ENCODE measurements around the gene APC. TPM values are rescaled to one million over a fixed set of nuclear protein-coding genes. Genes with fewer than 3 reads are reported as not detected.

APC gene
- total and polyA plus RNA-seq, 3 donors from 2014 or later: 7.1 to 58.8 (median 39.4) TPM

- no peaks in the 10 kb centered on the region for H3K36me3 ChIP-seq (ENCODE audit: low read depth, missing control alignments)
- no peak for TF ChIP-seq POLR2A (IDR thresholded peaks at IDR 0.05)
- TF ChIP-seq CTCF (IDR thresholded peaks at IDR 0.05): no peak
- no peaks in the 10 kb centered on the region for H3K27me3 ChIP-seq
- no peaks in the 10 kb centered on the region for H3K9me3 ChIP-seq
- DNase-seq: no peak
- H3K4me1 ChIP-seq: no peaks in the 10 kb centered on the region
- no peak overlapping the region for H3K27ac ChIP-seq
- 70 to 81% methylated on average over 3 of the region's 3 CpGs for WGBS, 2 donors
- intact Hi-C loops (cut with DNase I; ENCODE audit: low total_unique reads): no loop called here
- no peak overlapping the region for H3K4me3 ChIP-seq
These were observed 45.9 kb upstream of the APC start for GRCh38 chr5:112691758-112692157.

- H3K4me3 ChIP-seq: no peak overlapping the region
- intact Hi-C loops (cut with DNase I; ENCODE audit: low total_unique reads): no loop called here
- H3K27me3 ChIP-seq: no peaks in the 10 kb centered on the region
- H3K36me3 ChIP-seq (ENCODE audit: low read depth, missing control alignments): no peaks in the 10 kb centered on the region
- no peaks in the 10 kb centered on the region for H3K4me1 ChIP-seq
- H3K9me3 ChIP-seq: no peaks in the 10 kb centered on the region
- DNase-seq: no peak
- H3K27ac ChIP-seq: no peak overlapping the region
- WGBS, 2 donors: 90 to 95% methylated on average over 1 of the region's 1 CpG
- no peak for TF ChIP-seq POLR2A (IDR thresholded peaks at IDR 0.05)
- TF ChIP-seq CTCF (IDR thresholded peaks at IDR 0.05): no peak
These were observed 45.2 kb upstream of the APC start for GRCh38 chr5:112692472-112692871.

GRCh38 chr5:112693301-112693700 is 44.4 kb upstream of the APC start:
- 90 to 92% methylated on average over 3 of the region's 3 CpGs for WGBS, 2 donors
- intact Hi-C loops (cut with DNase I; ENCODE audit: low total_unique reads): no loop called here
- Histone ChIP-seq H3K27ac (no peak overlapping the region), H3K27me3 (no peaks in the 10 kb centered on the region), H3K4me3 (no peak overlapping the region), H3K4me1 (no peaks in the 10 kb centered on the region), H3K36me3 (ENCODE audit: low read depth, missing control alignments) (no peaks in the 10 kb centered on the region), H3K9me3 (no peaks in the 10 kb centered on the region)
- DNase-seq: no peak
- no peak for TF ChIP-seq POLR2A (IDR thresholded peaks at IDR 0.05)
- no peak for TF ChIP-seq CTCF (IDR thresholded peaks at IDR 0.05)

DNA sequence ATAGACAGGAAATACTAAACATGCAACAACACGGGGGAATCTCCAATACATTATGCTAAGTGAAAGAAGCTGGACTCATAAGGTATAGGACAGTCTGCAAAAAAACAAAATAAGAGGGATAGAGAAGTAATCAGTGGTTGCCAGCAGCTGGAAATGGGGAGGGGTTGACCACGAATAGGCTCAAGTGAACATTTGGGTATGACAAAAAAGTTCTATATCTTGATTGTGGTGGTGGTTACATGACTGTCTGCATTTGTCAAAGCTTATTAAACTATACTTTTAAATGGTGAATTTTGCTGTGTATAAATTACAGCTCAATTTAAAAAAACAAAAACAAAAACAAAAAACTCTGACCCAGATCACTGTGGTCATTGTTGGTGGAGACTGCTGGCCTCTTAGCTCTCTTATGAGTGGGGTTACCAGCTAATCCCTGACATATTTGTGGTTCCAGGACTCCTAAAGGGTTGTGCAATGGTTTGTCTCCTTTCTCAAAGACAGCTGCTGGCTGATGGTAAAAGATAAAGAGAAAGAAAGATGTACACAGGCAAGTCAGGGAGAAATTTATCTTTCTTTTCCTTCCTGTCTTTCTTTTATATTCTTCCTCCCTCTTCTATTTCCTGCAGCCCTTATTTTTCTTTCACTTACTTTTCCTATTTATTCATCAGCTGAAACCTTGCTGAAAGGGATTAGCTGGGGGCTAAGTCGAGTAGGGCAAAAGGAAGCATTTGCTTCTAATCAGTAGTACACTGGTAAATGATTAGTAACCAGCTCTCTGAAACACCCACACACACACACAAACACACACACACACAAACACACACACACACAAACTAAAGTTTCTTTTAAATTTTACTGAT is 42.6 kb upstream of the APC start:
- Histone ChIP-seq H3K27ac (no peak overlapping the region), H3K36me3 (ENCODE audit: low read depth, missing control alignments) (no peaks in the 10 kb centered on the region), H3K4me1 (no peaks in the 10 kb centered on the region), H3K27me3 (no peaks in the 10 kb centered on the region), H3K4me3 (no peak overlapping the region), H3K9me3 (no peaks in the 10 kb centered on the region)
- intact Hi-C loops (cut with DNase I; ENCODE audit: low total_unique reads): no loop called here
- DNase-seq: no peak
- 74 to 78% methylated on average over 3 of the region's 3 CpGs for WGBS, 2 donors
- no peak for TF ChIP-seq CTCF (IDR thresholded peaks at IDR 0.05)

- Histone ChIP-seq H3K27me3 (no peaks in the 10 kb centered on the region), H3K4me3 (no peak overlapping the region), H3K9me3 (no peaks in the 10 kb centered on the region), H3K36me3 (ENCODE audit: low read depth, missing control alignments) (no peaks in the 10 kb centered on the region), H3K4me1 (no peaks in the 10 kb centered on the region), H3K27ac (no peak overlapping the region)
- WGBS, 2 donors: 63 to 79% methylated on average over 5 of the region's 5 CpGs
- intact Hi-C loops (cut with DNase I; ENCODE audit: low total_unique reads): no loop called here
- DNase-seq: no peak
- no peak for TF ChIP-seq POLR2A (IDR thresholded peaks at IDR 0.05)
- TF ChIP-seq CTCF (IDR thresholded peaks at IDR 0.05): no peak
These were observed 40.9 kb upstream of the APC start for GRCh38 chr5:112696786-112697185.

Data from testis (tissue), 3 donors.